Activated CD4-positive, CD25-positive, alpha-beta regulatory T cell (primary cell): ENCODE measurements around the gene XRCC1.
"Not testable (repeated sequence)": the region's sequence is repeated elsewhere in the genome, so short reads cannot be mapped to it uniquely, and the experiment has no call there.

ENCODE experiments used
- DNase-seq, 4 experiments: peaks; one replicate each; lab custom pipeline; 2025; lab: John Stamatoyannopoulos, UW

XRCC1 gene

DNA sequence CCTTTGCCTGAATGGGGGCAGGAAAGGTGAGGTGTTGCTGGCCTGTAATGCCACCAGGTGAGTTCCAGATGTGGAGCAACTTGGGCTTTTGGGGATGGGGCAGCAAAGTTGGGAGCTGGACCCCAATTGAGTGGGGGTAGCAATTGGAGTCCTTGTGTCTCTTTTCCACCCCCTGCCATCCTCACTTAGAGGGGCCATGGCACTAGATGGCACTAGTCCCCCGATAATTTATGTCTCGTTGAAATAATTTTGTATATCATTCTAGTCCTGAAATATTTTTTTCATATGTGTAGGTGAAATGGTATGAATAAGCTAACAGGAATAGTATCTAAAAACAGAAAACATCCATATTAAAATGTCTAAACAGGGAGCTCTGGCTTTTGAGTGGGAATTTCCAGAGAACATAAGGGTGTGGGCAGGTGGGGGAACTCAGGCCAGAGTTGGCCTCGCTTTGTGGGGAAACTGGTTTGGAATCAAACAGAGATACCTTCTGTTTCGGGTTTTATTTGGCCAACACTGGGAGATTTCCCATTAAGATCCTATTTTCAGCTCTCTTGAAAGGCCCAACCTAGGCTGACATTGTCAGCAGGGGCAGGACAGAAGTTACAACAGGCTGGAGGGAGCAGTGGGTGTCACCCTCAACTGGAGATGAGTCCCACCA lies 24.4 kb upstream of the XRCC1 start:
- no peak for DNase-seq

DNA sequence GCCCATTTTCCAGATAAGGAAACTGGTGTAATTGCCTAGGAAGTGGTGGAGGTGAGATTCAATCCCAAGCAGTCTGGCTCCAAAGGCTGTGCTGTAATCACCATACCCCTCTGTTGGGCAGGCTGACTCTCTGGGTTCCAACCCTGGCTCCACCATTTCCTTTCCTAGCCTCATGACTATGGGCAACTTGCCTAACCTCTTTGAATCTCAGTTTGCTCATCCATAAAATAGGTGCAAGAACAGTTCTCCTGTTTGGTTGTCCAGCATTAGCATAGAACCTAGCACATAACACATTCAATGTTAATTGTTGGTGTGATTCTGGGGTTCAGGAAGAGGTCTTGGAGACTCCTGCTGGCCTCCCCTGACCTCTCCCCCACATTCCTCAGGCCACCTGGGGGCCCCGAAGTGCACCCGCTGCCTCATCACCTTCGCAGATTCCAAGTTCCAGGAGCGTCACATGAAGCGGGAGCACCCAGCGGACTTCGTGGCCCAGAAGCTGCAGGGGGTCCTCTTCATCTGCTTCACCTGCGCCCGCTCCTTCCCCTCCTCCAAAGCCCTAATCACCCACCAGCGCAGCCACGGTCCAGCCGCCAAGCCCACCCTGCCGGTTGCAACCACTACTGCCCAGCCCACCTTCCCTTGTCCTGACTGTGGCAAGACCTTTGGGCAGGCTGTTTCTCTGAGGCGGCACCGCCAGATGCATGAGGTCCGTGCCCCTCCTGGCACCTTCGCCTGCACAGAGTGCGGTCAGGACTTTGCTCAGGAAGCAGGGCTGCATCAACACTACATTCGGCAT lies 23.3 kb upstream of the XRCC1 start:
- no peak for DNase-seq

DNA sequence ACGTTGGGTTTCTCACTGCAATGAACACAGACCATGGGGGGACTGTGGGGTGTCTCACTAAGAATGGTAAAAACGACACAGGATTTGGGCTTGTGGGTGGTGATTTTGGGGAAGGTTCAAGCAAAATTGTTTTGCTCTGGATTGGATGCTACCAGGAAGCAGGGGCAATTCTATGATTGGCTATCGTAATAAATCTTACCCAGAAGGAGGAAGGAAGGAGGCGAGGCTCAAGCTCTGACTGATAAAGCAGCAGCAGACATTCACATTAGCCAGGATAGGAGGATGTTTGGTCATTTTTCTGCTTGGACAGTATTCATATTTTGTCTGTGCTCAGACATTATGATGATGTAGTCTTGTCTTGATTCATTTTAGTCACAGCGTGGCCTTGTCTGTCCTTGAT lies 22.5 kb upstream of the XRCC1 start:
- DNase-seq, result no peak

DNA sequence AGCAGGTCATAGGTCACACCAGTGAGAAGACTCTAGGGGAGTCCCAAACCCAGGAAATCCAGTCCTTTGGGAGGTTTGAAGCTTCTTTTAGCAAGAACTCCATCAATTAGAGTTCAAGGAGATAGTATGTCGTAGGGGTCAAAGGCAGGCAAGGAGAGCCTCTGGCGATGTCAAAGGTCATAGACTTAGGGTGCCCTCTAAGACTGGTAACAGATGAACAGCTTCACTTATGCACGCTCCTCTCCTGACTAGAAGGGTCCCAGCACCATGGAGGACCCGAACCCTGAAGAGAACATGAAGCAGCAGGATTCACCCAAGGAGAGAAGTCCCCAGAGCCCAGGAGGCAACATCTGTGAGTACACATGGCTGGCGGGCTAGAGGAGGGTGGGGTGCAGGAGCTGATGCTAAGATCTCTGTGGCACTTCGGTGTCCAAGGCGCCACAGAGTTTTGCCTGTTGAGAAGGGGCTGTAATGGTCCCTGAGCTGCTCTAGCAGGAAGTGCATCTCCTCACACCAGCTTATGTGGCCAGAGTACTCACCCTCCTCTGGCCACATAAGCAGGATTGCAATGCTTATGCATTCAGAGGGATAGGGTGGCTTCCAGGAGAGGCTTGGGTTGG lies 21.6 kb upstream of the XRCC1 start:
- DNase-seq, result no peak

DNA sequence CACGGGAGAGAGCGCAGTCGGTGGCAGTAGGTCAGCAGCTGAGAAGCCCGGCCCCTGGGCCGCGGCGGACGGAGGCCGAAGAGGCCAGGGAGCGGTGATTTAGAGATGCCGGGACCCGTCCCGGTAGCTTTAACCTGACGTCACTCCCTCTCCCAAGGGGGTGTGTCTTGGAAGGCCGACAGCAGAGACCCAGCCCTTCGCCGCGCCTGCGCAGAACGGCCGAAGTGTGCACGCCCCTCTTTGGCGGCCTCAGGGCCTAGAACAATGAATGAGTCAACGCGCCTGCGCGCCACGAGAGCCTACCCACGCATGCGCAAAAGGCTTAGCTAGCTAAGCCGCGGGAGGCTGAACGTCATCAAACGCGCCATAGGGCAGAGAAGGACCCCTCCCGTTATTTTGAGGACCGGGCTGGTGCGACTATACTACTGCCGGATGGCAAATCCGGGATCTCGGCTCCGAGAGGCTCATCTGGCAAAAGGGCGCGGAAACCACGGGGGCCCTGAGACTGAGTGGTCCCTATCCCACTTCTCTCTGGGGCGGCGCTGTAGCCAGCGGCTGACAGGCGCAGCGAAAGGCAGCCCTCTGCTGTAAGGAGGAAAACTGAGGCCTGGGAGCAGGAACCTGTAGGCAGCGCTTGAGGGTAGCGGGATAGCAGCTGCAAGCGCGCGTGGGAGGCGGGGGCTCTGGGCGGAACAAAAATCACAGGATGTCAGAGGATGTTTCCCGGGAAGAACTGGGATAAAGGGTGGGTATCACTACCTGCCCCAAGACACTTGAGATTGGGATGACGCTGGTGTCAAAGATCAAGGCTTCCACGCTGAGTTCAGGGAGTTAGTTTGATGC lies 20.9 kb upstream of the XRCC1 start, which contains the start of the genes IRGQ and ZNF576:
TSS of gene IRGQ (minus strand) at position 136 of the 843 bp plus-strand sequence. CDS start 796 bp downstream, outside the sequence.
TSS of gene ZNF576 (plus strand) at position 597 of the 843 bp plus-strand sequence. CDS start 514 bp downstream, outside the sequence.
- peak; percentile 99 to 100 (median 99) for DNase-seq

DNA sequence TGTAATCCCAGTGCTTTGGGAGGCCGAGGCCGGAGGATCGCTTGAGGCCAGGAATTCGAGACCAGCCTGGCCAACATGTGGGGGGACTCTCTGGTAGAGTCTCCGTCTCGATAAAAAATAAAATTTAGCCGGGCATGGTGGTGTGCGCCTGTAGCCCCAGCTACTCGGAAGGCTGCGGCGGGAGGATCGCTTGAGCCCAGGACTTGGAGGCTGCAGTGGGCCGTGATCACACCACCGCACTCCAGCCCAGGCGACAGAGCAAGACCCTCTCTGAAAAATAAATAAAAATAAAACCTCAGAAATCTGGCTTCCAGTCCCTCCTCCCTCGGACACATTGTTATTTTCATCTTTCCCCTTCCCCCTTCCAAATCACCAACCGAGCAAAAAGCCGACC lies 20.3 kb upstream of the XRCC1 start:
- DNase-seq, result no peak

DNA sequence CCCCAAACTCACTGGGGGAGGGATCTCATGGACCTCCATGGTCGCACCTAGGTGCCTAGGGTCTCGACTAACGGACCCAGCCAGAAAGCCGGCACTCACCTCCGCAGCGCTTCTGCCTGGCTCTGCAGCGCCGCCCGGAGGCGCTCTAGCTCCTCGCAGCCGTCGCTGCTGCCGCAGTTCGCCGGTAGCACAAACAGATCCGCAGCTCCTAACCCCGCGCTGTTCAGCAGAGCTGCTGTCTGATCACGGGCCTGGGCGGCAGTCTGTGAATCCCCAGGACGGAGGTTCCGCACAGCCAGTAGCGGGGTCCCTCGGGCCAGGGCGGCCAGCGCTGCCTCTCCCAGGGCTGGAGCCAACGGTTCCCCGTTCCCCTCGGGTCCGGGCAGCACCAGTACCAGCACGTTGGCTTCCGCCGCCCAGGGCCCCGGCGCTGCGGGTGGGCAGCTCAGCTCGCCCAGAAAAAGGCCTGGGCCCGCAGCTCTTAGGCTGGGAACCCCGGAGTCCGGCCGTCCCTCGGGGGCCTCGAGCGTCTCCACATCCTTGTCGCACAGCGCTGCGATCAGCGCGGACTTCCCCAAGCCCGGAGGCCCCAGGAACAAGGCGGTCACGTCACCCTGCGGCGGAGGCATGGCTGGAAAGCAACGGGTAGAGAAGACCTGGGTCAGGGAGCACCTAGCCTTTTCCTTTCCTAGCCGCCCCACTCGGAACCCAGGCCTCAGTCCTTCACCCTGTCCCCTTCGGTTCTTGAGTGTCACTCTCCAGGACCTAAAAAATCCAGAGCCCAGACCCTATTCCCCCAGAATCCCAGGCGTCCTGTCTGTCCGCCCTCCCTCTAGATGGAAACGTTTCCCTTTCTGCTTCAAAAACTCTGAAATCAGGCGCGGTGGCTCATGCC lies 19.6 kb upstream of the XRCC1 start:
- DNase-seq, result peak; percentile 27 to 53 (median 44)

DNA sequence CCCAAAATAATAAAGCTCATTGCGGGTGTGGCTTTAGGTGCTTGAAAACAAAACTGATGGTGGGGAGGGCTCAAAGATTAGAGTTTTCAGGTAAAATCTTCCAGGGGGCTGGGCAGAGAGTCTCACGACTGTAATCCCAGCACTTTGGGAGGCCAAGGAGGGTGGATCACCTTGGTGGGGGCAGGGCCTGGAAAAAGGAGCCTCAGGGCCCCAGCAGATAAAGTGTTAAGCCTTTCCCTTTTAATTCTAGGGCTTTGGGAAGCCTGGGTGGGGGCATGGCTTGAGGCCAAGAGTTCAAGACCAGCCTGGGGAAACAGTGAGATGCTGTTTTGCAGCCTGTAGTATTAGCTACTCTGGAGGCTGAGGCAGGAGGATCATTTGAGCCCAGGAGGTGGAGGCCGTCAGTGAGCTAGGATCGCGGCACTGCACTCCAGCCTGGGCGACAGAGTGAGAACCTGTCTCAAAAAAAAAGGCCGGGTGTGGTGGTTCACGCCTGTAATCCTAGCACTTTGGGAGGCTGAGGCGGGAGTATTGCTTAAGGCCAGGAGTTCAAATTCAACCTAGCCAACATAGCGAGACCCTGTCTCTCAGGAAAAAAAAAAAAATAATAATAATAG lies 18.9 kb upstream of the XRCC1 start:
- no peak for DNase-seq

- DNase-seq, result no peak
Observed at GRCh38 chr19:43592800-43593350, 17.5 kb upstream of the XRCC1 start.

GRCh38 chr19:43591904-43592772 lies 16.8 kb upstream of the XRCC1 start:
- no peak for DNase-seq

DNA sequence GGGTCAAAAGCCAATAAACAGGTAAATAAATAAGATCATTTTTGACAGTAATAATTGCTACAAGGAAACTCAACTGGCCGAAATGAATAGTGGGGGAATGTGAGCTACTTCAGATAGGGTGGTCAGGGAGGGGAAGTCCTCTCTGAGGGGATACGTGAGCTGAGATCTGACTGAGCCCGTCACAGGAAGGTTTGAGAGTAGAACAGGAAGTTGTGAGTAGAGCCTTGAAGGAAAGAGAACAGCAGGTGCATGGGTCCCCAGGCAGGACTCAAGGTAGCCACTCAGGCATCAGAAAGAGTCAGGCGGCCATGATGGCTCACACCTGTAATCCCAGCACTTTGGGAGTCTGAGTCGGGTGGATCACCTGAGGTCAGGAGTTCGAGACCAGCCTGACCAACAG lies 14.4 kb upstream of the XRCC1 start:
- no peak for DNase-seq

DNA sequence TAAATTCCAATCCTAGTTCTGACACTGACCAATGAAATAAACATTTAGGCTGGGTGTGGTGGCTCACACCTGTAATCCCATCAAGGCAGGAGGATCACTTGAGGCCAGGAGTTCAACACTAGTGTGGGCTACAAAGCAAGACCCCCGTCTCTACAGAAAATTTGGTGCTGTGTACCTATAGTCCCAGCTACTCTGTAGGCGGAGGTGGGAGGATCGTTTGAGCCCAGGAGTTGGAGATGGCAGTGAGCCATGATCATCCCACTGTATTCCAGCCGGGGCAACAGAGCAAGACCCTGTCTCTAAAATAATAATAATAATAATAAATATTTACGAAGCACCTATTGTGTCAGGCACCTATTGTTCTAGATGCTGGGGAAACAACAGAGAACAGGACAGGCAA lies 13.9 kb upstream of the XRCC1 start:
- DNase-seq, result no peak

GRCh38 chr19:43587029-43587428 lies 11.7 kb upstream of the XRCC1 start:
- DNase-seq, result not testable (repeated sequence)

GRCh38 chr19:43586346-43586745 lies 11.0 kb upstream of the XRCC1 start:
- DNase-seq, result no peak

- DNase-seq, result no peak
Observed at GRCh38 chr19:43584484-43584883, 9.2 kb upstream of the XRCC1 start.

DNA sequence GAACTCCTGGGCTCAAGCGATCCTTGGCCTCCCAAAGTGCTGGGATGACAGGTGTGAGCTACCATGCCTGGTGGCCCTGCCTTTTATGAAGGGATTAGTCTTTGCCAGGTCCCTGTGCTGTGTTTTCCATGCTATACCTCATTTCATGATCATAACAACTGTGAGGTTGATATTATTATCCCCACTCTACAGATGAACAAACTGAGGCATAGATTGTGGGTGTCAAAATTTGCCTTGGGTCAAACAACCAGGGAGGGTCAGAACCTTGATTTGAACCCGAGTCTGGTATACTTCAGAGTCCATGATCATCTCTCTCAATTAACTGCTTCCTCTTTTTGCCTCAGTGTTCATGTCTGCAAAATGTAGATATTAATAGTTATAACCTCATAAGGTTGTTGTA lies 7.2 kb upstream of the XRCC1 start:
- DNase-seq, result no peak

- DNase-seq, result no peak
Observed at GRCh38 chr19:43581467-43581866, 6.1 kb upstream of the XRCC1 start.

GRCh38 chr19:43578787-43579186 lies 3.5 kb upstream of the XRCC1 start:
- no peak for DNase-seq
